IPS-NIHi7 (cell line): ENCODE results near the gene SYNE4.
"Not testable (repeated sequence)": the region's sequence is repeated elsewhere in the genome, so short reads cannot be mapped to it uniquely, and the experiment has no call there.

ENCODE experiments used
- DNase-seq: peaks from one replicate; pipeline ENCODE4 v3.0.0; 2012; ENCODE audit warnings: mixed read lengths; ENCODE audit errors: extremely low spot score

Gene SYNE4, protein sequence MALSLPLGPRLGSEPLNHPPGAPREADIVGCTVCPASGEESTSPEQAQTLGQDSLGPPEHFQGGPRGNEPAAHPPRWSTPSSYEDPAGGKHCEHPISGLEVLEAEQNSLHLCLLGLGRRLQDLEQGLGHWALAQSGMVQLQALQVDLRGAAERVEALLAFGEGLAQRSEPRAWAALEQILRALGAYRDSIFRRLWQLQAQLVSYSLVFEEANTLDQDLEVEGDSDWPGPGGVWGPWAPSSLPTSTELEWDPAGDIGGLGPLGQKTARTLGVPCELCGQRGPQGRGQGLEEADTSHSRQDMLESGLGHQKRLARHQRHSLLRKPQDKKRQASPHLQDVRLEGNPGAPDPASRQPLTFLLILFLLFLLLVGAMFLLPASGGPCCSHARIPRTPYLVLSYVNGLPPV

DNA sequence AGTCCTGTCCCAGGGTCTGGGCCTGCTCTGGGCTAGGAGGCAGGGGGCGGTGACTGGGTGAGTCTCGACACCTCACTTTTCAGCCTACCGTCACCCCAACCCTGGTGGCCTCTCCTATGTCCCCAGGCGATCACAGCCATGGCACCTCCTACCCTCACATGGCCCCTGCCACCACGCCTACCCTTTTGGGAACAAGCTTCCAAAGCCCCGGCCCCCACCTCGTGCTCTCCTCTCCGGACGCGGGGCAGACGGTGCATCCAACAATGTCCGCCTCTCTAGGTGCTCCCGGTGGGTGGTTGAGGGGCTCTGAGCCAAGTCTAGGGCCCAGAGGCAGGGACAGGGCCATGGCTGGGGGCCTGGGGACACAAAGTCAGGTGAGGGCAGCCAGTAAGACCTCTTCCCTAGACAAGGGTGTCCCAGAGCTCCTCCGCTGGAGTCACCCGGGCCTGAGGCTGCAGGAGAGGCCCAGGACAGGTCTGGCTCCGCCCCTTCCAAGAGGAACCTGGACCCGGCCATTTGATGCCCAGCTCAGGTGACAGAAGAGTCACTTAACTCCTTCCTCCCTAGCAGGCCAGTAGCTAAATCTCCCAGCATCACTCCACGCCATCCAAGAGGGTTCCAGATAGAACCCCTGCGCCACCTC is at the start of gene SYNE4:
SYNE4 (minus strand) TSS at position 478 of the 643 bp plus-strand sequence; CDS start at position 346, 132 bp downstream.
- peak; percentile 89 for DNase-seq

DNA sequence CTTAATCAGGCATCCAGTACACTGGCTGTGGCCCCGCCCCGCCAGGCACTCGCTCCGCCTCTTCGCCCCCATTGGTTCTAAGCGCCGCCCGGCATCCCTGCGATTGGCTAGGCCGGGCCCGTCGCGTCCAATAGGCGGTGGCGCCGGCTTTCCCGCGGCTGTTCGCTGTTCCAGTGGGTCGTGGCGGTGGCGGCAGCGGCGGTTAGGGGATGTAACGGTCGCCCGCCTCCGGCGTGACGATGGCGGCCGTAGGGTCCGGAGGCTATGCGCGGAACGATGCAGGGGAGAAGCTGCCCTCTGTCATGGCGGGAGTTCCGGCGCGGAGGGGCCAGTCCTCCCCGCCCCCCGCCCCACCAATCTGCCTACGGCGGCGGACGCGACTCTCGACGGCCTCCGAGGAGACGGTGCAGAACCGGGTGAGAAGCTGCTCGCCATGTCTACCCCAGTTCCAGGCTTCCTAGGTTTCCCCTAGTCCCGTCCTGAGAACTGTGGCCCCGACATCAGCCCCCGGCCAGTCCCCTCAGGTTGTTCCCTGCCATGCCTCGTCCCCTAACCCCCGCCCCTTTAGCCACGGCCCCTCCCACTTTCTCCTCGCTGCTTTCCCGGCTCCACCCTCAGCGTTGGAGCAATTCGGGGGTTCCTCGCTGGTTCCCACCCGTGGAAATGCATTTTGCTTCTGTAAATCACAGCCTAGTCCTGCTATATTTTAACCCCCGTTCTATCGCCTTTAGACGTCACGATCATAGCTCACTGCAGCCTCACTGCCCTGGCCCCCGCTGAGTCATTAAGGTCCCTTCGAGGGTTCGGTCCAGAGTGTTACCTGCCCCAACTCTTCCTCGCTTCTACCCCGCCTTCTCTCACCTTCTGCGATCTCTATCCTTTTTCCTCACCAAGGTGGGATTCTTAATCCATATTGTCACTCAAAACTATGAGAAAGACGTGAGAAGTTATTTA is 46.4 kb upstream of the SYNE4 start, which contains the start of gene WDR62:
WDR62 (plus strand) TSS at position 165 of the 954 bp plus-strand sequence; CDS start at position 240, 75 bp downstream.
- peak; percentile 99 for DNase-seq

DNA sequence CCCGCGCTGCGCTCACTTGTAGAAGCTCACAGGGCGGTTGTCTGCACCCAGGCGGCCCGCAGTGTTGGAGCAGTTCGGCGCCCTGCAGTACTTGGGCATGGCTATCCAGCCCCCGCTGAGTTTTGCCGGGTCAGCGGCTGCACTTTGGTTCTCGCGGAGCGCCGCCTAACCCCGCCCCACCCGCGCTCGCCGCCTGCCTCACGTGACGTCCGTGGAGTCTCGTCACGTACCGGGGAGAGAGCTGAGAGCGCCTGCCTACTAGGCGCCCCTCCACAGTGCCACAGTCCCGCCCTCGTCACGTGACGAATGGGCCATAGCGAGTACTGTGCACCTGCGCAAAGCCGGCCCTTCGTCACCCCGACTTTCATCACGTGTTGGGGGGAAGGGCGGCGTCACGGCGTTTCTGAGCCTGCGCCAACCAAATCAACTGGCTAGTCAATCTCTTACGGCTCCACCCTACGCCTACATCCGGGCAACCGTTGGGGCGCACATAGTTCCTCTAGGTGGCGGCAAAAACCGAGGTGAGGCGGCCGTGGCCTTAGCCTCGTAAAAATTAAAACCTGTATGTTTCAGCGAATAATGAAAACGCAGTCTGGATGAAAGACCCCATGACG is 45.6 kb upstream of the SYNE4 start, which contains the start of gene THAP8:
THAP8 (minus strand) TSS at position 167 of the 614 bp plus-strand sequence; CDS start at position 99, 68 bp downstream.
- DNase-seq, result peak; percentile 98

DNA sequence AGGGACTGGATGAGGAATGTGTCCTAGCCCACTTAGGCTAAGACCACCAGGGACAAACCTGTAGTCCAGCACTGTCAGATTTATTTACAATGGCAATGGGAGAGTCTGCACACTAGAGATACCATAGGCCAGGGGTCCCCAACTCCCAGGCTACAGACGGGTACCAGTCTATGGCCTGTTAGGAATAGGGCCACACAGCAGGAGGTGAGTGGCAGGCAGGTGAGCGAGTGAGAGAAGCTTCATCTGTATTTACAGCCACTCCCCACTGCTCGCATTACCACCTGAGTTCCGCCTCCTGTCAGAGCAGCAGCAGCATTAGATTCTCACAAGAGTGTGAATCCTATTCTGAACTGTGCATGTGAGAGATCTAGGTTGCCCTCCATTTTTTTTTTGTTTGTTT is 43.0 kb upstream of the SYNE4 start:
- DNase-seq, result no peak

DNA sequence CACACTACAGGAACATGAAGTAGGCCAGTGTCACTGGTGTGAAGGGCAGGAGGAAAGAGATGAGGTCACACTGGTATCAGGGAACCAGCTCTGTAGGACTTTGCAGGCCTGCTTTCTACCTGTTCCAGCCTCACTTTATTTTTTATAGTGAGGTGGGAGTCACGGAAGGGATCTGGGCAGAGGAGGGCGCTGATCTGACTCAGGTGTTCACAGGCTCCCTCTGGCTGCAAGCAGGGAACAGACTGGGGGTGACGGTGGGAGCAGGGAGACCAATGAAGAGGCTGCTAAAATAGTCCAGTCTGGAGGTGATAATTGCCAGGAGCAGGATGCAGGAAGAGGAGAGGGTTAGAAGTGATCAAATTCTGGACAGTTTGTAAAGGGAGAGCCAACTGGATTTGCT is 42.6 kb upstream of the SYNE4 start:
- peak; percentile 84 for DNase-seq

DNA sequence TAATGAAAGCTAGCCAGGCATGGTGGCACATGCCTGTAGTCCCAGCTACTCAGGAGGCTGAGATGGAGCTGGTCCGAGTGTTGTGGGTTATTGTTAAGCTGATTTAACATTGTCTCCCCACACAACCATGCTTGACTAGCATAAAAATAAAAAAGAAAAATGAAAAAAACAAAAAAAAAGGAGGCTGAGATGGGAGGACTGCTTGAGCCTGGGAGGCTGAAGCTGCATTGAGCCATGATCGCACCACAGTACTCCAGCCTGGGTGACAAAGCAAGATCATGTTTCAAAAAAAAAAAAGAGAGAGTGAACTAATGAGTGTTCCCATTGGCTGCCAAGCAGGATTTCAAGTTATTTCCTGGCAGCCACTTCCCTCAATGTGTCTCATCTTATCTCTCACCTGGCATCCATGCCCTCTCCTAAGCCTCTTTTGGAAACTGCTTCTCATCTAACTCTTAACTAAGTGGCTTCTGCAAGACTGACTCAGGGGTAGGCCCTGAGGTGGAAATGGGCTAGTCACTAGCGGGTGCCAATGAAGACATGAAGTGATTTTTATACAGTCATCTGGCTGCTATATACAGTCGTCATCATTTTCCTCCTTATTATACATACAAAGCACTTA is 40.6 kb upstream of the SYNE4 start:
- DNase-seq, result no peak

DNA sequence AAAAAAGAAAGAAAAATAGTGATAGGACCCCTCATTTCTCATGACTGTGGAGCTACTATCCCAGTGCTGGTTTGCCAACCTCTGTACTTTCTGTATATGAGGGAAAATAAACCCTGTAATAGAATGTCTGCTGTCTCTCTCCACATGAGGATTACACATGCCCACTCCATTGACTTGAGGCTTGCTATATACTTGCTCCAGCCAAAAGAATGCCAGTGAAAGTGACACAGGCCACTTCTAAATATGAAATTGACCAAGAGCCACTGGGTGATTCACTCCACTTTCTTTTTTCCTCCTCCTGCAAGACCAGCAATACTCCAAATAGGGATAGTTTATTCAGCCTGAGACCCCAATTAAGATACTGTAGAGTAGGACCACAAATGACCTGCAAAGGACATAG is 39.2 kb upstream of the SYNE4 start:
- DNase-seq, result no peak

DNA sequence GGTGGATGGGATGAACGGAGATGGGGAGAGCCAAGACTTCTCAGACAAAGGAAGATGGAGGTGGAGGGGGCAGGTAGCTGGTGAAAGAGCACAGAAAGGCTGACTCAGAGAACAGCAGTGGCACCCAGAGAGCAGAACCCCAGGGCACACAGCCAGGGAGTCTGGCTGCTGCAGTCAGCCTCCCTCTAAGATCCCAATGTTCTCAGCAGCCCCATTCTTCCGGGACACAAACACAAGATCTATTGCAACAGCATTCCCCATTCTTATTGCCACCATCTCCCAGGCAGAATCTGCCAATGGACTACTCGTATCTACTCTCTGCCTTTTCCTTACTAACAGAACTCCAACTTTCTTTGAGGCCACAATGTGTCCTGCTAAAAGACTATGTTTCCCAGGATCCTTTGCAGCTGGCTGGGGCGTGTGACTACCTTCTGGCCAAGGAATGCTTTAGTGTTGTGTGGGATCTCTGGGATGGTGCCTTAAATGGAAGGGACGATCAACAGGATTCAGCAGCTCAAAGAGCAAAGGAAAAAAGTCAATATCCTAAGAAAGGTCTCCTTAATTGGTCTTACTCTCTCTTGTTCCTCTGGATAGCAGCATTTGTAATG is 37.9 kb upstream of the SYNE4 start:
- no peak for DNase-seq

DNA sequence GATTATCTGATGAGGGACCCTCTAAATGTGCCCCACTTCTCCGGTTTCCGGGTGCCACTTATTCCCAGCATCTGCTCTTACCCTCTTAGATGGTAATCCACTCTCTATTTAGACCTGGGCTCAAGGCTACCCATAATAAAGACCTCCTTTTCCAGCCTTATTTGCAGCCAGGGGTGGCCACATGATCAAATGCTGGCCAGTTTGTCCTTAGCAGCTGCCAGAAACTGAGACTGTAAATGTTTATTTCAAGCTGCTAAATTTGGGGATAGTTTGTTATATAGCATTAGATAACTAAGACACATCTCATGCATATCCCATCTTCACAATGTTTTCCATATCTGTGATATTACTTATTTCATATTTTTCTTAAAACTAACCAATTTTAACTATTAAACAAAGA is 35.3 kb upstream of the SYNE4 start:
- DNase-seq, result no peak

DNA sequence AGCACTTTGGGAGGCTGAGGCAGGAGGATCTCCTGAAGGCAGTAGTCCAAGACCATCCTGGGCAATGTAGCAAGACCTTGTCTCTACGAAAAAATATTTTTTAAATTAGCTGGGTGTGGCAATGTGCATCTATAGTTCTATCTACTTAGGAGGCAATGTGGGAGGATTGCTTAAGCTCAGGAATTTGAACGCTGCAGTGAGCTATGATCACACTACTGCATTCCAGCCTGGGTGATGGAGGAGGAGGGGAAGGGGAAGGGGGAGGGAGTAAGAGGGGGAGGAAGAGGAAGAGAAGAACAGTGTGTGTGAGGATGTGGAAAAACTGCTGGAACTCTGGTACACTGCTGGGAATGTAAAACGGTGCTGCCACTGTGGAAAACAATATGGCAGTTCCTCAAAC is 33.2 kb upstream of the SYNE4 start:
- no peak for DNase-seq

DNA sequence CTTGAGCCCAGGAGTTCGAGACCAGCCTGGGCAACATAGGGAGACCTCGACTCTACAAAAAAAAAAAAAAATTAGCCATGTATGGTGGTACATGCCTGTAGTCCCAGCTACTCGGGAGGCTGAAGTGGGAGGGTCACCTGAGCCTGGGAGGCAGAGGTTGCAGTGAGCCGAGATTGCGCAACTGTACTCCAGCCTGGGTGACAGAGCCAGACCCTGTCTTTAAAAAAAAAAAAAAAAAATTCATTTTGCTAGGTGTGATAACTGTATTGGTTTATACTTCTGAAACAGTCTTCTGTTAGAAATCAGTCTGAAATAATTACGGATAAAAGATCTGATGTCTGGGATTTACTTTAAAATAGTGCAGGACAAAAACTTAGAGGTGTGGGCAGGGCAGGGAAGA is 32.5 kb upstream of the SYNE4 start:
- not testable (repeated sequence) for DNase-seq

DNA sequence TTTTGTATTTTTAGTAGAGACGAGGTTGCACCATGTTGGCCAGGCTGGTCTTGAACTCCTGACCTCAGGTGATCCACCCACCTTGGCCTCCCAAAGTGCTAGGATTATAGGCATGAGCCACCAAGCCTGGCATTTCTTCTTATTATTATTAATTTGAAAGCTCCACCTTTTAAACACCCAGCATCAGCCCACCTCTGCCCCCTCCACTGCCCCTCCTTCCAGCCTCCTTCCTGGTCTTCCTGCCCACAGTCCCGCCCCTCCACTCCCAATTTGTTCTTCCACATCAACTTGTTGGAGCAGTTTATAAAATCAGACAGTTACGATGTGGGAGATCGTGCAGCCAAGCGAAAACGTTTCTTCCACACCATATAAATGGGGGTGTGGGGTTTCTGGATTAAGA is 31.9 kb upstream of the SYNE4 start:
- no peak for DNase-seq

DNA sequence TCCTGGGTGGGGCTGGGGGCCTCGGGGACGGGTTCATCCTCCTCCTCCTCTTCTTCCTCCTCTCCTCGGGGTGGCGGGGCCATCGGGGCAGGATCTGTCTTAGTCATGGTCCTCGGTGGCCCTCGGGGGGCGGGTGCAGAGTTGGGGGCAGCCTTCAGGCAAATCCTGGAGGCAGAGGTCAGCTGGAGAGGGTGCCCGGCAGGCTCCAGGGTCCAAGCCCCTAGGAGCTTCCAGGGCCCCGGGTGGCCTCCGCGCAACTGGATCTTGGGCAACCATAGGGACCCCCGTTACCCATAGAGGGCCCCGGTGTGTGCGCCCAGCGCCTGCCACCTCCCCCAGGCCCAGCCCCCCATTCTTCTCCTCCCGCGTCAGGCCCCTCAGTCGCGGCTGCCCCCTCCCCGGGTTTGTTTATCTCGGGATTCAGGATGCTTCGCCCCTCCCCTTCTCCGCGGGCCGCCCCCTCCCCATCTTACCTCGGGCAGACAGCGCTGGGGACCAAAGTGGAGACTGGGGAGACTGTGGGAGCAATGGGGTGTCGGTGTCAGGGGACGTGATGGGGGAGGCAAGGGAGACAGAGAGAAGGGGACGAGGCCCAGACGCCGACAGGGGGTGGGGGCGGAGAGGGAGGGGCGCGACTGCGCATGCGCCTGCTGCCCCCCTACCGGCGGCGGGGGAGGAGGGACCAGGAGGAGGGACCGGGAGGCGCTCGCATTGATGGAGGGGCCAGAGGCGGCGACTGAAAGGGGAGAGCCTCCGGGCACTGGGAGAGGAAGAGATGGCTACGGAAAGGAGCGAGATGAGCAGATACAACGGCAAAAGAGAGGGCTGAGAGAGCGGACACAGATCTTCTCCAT is 23.9 kb upstream of the SYNE4 start, which contains the start of gene CLIP3:
CLIP3 (minus strand) TSS at position 623 of the 854 bp plus-strand sequence; CDS start at position 107, 516 bp downstream.
- peak; percentile 99 for DNase-seq

DNA sequence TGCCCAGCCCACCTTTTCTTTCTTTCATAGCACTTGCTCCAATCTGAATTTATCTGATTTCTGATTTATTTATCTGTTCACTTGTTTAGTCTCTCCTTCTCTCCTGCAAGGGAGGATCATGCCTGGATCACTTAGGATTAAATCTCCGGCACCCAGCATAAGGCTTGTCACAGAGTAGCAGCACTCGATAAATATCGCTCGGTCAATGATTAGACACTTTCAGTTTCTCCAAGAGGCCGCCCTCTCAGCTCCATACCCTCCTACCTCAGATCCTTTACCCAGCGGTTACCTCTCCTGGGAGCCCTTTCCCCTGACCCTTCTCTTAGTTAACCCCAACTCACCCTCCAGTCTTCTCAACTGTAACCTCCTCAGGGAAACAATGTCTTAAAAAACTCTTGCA is 22.7 kb upstream of the SYNE4 start:
- DNase-seq, result no peak

DNA sequence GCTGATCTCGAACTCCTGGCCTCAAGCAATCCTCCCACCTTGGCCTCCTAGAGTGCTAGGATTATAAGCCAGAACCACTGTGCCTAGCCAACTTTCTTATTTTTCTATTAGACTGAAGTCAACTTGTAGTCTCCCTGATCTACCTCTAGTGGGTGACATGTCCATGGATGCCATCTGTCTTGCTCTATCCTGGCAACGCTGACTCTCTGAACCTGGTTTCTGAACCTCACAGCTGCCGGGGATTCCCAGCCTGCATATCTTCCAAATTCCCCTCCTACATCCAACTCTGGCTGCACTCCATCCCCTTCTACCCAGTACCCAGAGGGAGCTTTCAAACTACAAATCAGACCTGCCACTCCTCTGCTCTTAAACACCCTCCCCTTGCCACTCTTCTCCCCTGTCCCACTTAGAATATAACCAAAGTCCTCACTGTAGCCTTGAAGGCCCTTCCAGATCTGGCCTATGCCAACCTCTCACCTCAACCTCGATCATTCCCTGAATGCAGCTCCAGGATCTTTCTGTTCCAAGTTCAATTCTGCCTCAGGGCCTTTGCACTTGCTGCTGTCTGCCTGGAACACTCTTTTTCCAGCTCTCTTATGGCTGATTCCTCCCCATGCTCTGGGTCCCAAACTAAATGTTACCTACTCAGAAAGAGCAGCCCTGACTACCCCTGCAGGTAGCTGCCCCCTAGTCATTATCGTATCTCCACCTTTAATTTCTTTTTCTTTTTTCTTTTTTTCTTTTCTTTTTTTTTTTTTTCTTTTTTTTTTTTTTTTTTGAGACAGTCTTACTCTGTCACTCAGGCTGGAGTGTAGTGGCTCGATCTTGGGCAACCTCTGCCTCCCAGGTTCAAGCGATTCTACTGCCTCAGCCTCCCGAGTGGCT is 21.9 kb upstream of the SYNE4 start:
- no peak for DNase-seq

DNA sequence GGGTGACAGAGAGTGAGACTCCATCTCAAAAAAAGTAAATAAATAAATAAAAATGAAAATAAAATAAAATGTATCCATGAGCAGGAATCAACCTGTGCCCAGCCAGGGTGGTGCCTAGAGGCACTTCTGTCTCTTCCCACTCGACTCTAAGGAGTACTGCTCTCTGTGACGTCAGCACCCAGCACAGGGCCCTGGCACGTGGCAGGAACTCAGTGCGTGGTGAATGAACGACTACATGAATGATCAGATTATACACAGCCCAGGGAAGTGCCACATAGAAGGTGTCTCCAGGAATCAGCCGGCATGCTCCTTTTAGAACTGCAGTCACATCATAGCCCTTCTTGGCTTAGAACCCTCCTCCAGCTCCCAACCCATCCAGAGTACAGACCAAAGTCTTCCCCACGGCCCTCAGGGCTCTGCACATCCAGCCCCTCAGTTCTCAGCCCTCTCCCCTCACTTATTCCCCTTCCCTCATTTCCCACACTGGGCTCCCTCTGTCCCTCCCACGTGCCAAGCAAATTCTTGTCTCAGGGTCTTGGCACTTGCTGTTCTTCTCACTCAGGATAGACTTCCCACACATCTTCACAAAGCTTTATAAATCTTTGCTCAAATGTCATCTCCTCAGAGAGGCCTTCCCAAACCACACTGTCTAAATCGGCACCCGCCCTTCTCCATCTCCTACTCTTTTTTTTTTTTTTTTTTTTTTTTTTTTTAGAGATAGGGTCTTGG is 19.9 kb upstream of the SYNE4 start:
- no peak for DNase-seq

DNA sequence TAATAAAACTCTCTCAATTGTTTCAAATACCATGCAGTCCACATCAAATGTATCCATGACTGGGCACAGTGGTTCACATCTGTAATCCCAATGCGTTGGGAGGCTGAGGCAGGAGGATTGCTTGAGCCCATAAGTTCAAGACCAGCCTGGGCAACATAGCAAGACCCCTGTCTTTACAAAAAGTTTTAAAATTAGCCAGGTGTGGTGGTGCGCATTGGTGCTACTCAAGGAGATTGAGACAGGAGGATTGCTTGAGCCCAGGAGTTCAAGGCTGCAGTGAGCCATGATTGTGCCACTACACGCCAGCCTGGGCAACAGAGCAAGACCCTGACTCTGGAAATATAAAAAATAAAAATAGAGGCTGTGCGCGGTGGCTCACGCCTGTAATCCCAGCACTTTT is 19.1 kb upstream of the SYNE4 start:
- DNase-seq, result no peak
